NAMALWA (cell line): Measurements from ENCODE around the gene ZNF831.

Experiments used
- DNase-seq: peaks from one replicate; pipeline ENCODE4 v3.0.0-alpha.2; 2015; ENCODE audit warnings: low spot score

Gene ZNF831

DNA sequence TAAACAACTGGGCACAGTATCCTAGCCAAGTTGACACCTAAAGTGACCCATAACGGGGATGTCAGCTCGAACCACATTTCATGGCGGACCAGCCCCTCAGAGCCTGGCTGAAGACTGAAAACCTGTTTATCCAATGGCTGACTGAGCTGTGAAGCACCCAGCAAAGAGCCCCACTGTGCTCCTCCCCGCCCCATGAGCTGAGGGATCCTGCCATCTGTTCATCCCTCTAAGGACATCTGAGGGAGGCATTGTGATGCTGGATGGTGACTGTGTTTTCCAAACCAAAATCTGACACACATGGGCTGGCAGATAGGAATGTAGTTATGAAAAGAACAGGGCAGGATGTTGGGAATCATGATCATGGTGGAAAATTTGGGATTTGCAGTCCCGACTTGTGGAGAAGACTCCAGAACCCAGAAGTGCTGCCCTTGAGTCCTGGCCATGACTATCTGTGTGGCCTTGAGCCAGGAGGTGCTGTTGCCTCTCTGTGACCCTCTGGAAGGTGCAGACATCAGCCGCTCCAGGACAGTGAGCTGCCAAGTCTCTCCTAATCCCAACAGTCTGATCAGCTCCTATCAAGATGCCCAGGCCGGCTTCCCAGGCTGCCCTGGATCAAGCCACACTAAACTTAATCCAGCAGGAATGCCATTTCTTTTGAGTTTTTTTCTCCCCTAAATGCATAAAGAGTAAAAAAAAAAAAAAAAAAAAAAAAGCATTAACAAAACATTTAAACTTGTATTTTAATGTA is 142.5 kb downstream of the ZNF831 start:
- DNase-seq = no peak

DNA sequence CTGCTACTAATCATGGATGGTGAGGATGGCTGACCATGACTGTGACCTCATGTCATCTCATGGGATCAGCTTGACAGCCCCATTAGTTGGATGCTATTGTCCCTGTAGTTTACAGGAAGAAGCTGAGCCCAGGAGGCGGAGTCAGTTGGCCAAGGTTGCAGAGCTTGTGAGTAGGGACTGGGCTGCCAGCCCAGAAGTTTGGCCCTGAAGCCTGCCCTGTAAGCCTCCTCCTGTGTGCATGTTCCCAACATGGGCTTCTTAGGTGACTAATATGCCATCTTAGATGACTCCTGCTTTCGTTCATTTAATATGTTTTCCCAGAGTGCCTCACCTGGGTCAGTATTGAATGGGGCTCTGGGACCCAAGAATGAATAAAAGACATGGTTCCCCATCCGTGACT is 143.6 kb downstream of the ZNF831 start:
- DNase-seq = no peak
